Measurements from ENCODE around the gene USP35.

Gene USP35

DNA sequence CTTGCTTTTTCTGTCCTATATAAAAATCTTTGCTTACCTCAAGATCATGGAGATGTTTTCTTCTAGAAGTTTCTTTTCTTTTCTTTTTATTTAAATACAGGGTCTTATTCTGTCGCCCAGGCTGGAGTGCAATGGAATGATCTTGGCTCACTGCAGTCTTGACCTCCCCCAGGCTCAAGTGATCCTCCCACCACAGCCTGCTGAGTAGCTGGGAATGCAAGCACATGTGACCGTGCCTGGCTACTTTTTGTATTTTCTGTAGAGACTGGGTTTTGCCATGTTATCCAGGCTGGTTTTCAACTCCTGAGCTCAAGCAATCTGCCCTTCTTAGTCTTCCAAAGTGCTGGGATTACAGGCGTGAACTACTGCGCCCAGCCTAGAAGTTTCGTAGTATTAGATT is 45.3 kb downstream of the USP35 start:
- DNase-seq = no peak

DNA sequence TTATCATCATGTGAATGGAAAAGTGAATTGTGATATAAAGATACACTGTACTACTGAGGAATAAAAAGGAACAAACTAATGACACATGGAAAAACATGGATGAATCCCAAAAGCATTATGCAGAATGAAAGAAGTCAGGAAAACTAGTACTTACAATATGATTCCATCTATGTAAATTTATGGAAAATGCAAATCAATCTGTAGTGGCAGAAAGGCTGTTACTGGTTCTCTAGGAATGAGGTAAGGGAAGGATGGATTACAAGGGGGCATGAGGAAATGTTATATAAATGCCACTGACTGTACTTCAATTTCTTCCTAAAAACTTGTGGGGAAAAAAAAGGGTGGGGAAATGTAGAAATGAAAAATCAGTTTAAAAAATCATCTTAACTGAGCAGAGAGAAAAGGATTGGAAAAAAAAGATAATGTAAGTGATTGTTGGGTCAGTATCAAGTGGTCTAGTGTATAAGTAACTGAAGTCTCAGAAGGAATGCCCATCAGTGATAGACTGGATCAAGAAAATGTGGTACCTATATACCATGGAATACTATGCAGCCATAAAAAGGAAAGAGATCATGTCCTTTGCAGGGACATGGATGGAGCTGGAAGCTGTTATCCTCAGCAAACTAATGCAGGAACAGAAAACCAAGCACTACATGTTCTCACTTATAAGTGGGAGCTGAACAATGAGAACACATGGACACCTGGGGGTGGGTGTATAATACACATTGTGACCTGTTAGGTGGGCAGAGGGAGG is 48.8 kb downstream of the USP35 start:
- DNase-seq = no peak

GRCh38 chr11:78239781-78240180 is 51.1 kb downstream of the USP35 start:
- no peak for DNase-seq

- DNase-seq = no peak
Observed at GRCh38 chr11:78241475-78241874, 52.8 kb downstream of the USP35 start.

DNA sequence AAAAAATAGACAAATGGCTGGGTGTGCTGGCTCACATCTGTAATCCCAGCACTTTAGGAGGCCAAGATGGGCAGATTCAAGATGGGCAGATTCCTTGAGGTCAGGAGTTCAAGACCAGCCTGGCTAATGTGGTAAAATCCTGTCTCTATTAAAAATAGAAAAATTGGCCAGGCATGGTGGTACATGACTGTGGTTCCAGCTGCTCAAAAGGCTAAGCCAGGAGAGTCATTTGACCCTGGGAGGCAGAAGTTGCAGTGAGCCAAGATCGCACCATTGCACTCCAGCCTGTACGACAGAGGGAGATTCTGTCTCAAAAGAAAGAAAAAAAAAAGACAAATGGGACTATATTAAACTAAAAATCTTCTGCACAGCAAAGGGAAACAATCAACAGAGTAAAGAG is 55.4 kb downstream of the USP35 start:
- DNase-seq = no peak

DNA sequence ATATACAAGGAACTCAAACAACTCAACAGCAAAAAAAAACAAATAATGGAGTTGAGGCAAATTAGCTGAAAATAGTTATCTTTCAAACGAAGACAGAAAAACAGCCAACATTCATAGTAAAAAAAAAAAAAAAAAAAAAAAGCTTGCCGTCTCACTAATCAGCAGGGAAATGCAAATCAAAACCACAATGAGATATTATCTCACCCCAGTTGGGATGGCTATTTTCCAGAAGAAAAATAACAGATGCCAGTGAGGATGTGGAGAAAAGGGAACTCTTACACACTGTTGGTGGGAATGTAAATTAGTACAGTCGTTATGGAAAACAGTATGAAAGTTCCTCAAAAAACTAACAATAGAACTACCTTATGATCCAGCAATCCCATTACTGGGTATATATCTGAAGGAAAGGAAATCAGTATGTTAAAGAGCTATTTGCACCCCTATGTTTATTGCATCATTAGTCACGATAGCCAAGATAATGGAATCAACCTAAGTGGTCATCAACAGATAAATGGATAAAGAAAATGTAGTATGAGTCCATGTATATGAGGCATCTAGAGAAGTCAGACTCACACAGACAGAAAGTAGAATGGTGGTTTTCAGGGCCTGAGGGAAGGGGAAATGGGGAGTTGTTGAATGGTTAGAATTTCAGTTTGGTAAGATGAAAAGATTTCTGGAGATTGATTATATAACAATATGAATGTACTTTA is 56.0 kb downstream of the USP35 start:
- no peak for DNase-seq

GRCh38 chr11:78248191-78248590 is 59.5 kb downstream of the USP35 start:
- no peak for DNase-seq

DNA sequence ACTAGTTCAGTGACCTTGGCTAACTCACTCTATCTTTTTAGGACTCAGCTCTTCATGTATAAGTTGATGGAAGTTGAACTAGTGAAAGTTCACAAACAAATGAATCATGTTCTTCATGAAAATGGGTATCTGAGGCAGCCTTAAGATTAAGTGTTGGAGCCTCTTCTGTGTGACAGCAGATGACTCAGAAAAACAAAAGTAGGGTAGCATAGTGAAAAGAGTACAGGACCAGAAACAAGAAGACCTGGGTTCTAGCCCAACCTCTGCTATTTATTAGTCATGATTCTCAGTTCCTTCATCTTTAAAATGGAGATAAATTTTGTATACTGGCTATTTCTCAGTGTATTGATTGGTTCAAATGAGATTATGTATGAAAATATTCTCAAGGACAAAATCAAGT is 60.2 kb downstream of the USP35 start:
- no peak for DNase-seq

GRCh38 chr11:78250099-78250498 is 61.4 kb downstream of the USP35 start:
- no peak for DNase-seq

GRCh38 chr11:78251083-78251775 is 62.5 kb downstream of the USP35 start:
- no peak for DNase-seq

- DNase-seq = no peak
Observed at GRCh38 chr11:78253797-78254196, 65.1 kb downstream of the USP35 start.

- DNase-seq = no peak
Observed at GRCh38 chr11:78254268-78254667, 65.5 kb downstream of the USP35 start.

DNA sequence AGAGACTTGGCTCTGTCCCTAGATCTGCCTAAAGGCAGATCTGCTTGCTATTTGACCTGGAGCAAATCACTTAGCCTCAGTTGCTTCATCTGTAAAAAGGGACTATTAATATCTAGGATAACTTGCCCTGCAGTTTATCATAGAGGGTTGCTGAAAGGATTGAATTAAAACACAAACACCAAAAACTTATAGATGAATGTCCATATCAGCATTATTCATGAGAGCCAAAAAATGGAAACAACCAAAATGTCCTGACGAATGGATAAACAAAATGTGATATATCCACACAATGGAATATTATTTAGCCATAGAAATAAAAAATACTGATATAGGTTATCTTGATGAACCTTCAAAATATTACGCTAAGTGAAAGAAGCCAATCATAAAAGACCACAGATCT is 67.2 kb downstream of the USP35 start:
- no peak for DNase-seq

GRCh38 chr11:78256962-78257361 is 68.2 kb downstream of the USP35 start:
- DNase-seq = no peak

DNA sequence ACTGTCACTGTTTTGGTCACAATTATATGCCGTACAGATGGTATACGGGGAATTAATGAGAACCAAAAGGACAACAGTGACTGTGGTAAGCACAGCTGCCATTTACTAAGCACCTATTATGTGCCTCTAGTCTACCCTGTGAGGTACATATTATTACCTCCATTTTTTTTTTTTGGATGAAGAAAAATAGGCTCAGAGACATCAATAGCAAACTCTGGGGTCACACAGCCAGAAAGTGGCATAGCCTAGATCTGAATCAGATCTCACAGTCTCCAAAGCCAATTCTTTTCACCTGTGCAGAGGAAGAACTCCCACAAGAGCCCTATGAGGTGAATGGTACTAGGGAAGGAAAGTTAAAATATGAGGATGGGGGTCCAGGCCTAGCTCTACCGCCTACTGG is 68.9 kb downstream of the USP35 start:
- no peak for DNase-seq

DNA sequence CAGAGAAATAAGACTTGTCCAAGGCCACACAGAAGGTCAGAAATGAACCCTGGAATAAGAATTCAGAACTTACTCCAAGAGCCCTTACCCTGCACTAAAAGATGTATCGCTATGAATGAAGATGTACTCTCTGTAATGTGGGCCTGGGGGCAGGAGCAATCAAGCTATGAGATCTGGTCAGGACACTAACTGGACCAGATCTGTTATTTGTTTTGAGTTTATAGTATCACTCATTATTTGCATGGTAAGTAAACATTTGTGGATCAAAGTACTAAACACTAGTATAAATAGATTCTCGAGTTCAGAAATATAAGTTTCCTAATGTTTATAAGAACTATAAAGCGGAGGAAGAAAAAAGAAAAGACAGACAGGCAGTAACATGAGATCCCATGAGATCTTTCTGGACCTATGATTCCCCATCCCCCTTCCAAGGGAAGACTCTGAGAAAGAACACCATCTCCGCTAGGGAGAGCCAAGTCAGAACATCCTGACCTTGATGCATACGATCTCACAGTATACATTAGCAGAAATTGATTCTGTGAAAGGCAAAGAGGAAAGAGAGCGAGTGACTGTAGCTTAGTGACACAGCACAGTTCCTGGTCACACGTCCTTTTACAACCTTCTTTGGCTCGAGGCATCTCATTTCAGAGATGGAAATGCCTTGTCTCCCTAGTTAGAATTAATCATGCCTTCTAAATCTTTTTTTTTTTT is 71.2 kb downstream of the USP35 start:
- no peak for DNase-seq

- DNase-seq = no peak
Observed at GRCh38 chr11:78261367-78261766, 72.6 kb downstream of the USP35 start.

GRCh38 chr11:78261828-78262227 is 73.1 kb downstream of the USP35 start:
- DNase-seq = no peak

DNA sequence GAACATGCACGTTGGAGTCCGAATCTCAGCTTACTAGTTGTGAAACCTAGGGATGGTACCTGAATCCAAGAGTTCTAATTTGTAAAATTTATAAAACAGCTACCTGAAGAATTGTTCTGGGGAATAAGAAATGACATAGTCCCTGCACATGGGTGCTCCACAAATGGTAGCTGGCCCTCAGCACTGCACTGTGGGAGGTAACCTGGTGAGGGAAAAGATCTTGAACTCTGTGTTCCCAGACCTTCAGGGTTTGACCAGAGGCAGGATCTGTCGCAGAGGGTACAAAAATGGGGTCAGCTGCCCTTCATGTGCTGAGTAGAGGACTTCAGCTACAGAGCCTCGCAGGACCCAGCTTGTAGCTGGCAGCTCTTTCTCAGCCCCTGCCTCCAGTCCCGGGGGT is 73.5 kb downstream of the USP35 start:
- no peak for DNase-seq

- DNase-seq = no peak
Observed at GRCh38 chr11:78262691-78263090, 74.0 kb downstream of the USP35 start.
